HepG2 (cell line): ENCODE measurements around the gene SGCE. TPM values are rescaled to one million over a fixed set of nuclear protein-coding genes. Genes with fewer than 3 reads are reported as not detected.
A peak's percentile ranks its signal among the peaks of the same experiment; 100 is the strongest.

Experiments used
- EHMT2 ChIP-seq: fragments of 200-600 bp; sonication (generic); IDR thresholded peaks from 2 replicates; pipeline ENCODE4 v1.7.0; 2017; ENCODE audit warnings: antibody characterized with exemption, low read depth, low read length, borderline replicate concordance
- HMGA1 ChIP-seq: sonication (generic); formaldehyde crosslinking; conservative IDR thresholded peaks from 2 replicates; pipeline ENCODE4 v1.4.0; 2020; ENCODE audit warnings: missing genetic modification reagents
- KAT8 ChIP-seq: IDR thresholded peaks from 2 replicates; pipeline ENCODE4 v1.6.1; 2016; ENCODE audit warnings: missing genetic modification reagents, missing compliant biosample characterization
- LCORL ChIP-seq, 2 experiments: fragments of 450-650 bp in 1 of 2; sonication (generic) in 1 of 2; formaldehyde crosslinking in 1 of 2; IDR thresholded peaks; 2 replicates each; pipeline versions ENCODE4 v1.5.0 to v1.6.1; 2017 to 2020; ENCODE audit warnings: antibody characterized with exemption in 1 of 2, missing genetic modification reagents in 1 of 2
- PHB2 ChIP-seq: fragments of 450-650 bp; IDR thresholded peaks from 2 replicates; pipeline ENCODE4 v1.6.1; 2018; ENCODE audit not compliant: partially characterized antibody
- REPIN1 ChIP-seq: sonication (generic); formaldehyde crosslinking; IDR thresholded peaks from 2 replicates; pipeline ENCODE4 v1.8.0; 2022; ENCODE audit warnings: missing genetic modification reagents, low read depth, mild to moderate bottlenecking, borderline replicate concordance
- SUZ12 ChIP-seq: fragments of 150-350 bp; IDR thresholded peaks from 2 replicates; pipeline ENCODE4 v1.6.1; 2014; ENCODE audit warnings: low read depth, low read length
- ZNF552 ChIP-seq: sonication (generic); formaldehyde crosslinking; IDR thresholded peaks from 2 replicates; pipeline ENCODE4 v1.9.0; 2022; ENCODE audit warnings: missing genetic modification reagents, mild to moderate bottlenecking, borderline replicate concordance
- ZNF670 ChIP-seq: sonication (generic); formaldehyde crosslinking; IDR thresholded peaks from 2 replicates; pipeline ENCODE4 v1.8.0; 2022; ENCODE audit warnings: mild to moderate bottlenecking, missing genetic modification reagents, borderline replicate concordance
- ZNF713 ChIP-seq: sonication (generic); formaldehyde crosslinking; IDR thresholded peaks from 2 replicates; pipeline ENCODE4 v1.4.0; 2020; ENCODE audit warnings: mild to moderate bottlenecking, missing genetic modification reagents
- ZNF891 ChIP-seq: sonication (generic); formaldehyde crosslinking; IDR thresholded peaks from 2 replicates; pipeline ENCODE4 v1.5.0; 2020; ENCODE audit warnings: mild to moderate bottlenecking, missing genetic modification reagents
- ZSCAN9 ChIP-seq: IDR thresholded peaks from 2 replicates; pipeline ENCODE4 v1.6.1; 2016; ENCODE audit warnings: borderline replicate concordance
- polyA plus RNA-seq, 8 experiments: library from polyadenylated mRNA; depleted of rRNA in 3 of 8; stranded (reverse) in 7 of 8; unstranded in 1 of 8; fragments of >200 nt; fragmentation: Illumina TruSeq in 4 of 8; extraction: Trizol in 4 of 8; gene quantifications; 2 replicates each; pipeline versions ENCODE4 v1.2.1 to v1.2.3, GENCODE V29; 2011 to 2016; ENCODE audit warnings: low read depth in 4 of 8, missing spikeins in 1 of 8, mixed read lengths in 1 of 8; ENCODE audit not compliant: insufficient read depth in 1 of 8
- total RNA-seq, 5 experiments: library from RNA; depleted of rRNA; stranded (reverse); fragments of >200 nt; fragmentation: Illumina TruSeq; extraction: Trizol; gene quantifications; 2 replicates each; pipeline ENCODE4 v1.2.3, GENCODE V29; 2016; ENCODE audit warnings: low read depth in 1 of 5
- TF ChIP-seq, protein P1 (sequence below): sonication (generic); formaldehyde crosslinking; IDR thresholded peaks from 2 replicates; pipeline ENCODE4 v1.4.0; 2020; ENCODE audit warnings: missing genetic modification reagents, low read depth, mild to moderate bottlenecking, borderline replicate concordance
- TF ChIP-seq, protein P2 (sequence below): sonication (generic); formaldehyde crosslinking; IDR thresholded peaks from 2 replicates; pipeline ENCODE4 v1.5.1; 2020; ENCODE audit warnings: mild to moderate bottlenecking, moderate library complexity, missing genetic modification reagents
- TF ChIP-seq, protein P3 (sequence below): sonication (generic); formaldehyde crosslinking; IDR thresholded peaks from 2 replicates; pipeline ENCODE4 v1.5.1; 2020; ENCODE audit warnings: missing genetic modification reagents, mild to moderate bottlenecking, borderline replicate concordance
- TF ChIP-seq, protein P4 (sequence below): sonication (generic); formaldehyde crosslinking; IDR thresholded peaks from 2 replicates; pipeline ENCODE4 v1.8.0; 2022; ENCODE audit warnings: mild to moderate bottlenecking, missing genetic modification reagents
- TF ChIP-seq, protein P5 (sequence below): sonication (generic); formaldehyde crosslinking; conservative IDR thresholded peaks from 2 replicates; pipeline ENCODE4 v1.4.0; 2020; ENCODE audit warnings: mild to moderate bottlenecking, missing genetic modification reagents, moderate library complexity

SGCE gene
- total and polyA plus RNA-seq, 2 of the 13 experiments (the other 11 are each of a cell fraction or from before 2014, with no cell fraction given): 52.3 to 71.1 TPM

DNA sequence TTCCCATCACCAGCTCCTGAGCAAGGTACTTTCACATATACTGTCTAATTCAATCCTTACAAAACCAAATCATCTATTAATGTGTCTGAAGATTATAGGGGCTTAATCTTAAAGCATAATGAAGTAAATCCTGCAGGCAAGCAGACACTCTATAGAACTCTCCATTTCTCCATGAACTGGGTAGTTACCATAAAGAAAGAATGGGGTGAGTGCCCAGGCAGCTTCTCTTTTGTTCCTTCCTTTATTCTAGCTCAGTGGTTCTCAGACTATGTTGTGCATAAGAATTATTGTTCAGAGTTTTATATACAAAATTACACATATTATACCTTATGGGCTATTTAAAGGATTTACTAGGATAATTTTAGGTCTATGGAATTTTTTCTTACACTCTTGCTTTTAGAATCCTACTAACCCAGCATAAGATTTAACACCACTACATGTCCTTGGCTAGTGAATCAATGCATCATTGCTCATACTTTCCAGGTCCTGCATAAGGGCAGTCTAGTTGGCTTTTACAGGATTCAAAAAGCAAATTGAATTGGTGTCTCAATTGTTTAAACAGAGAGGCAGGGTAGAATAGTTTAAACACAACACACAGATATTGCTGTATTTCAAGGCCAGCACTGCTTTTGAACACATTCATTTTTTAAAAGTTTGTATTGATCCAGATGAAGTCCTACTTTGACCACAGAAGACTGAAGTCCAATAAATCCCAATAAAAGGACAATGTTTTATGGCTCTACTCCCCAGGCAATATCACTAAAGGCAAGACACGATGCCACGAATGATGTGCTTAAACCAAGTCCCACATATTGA, 12.9 kb downstream of the SGCE start (continued):
- TF ChIP-seq, protein P1, sequence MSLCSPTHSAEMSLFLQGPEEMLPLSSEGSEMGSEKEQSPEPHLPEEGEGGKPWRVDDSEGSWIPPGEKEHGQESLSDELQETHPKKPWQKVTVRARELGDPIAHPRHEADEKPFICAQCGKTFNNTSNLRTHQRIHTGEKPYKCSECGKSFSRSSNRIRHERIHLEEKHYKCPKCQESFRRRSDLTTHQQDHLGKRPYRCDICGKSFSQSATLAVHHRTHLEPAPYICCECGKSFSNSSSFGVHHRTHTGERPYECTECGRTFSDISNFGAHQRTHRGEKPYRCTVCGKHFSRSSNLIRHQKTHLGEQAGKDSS (CRISPR knock-in tag): no peak
- TF ChIP-seq REPIN1 (CRISPR knock-in tag) (no peak; the same call in 1 of the 2 replicates), ZNF713 (no peak), HMGA1 (CRISPR knock-in tag) (no peak), ZNF891 (no peak), ZNF670 (peak; percentile 47; the same call in 1 of the 2 replicates), LCORL (IDR thresholded peaks at IDR 0.05) (peak; percentile 75), LCORL (CRISPR knock-in tag; IDR thresholded peaks at IDR 0.05) (peak; percentile 58), SUZ12 (no peak), KAT8 (peak; percentile 70), EHMT2 (peak; percentile 89; the same call in 1 of the 2 replicates), PHB2 (no peak), ZSCAN9 (CRISPR knock-in tag) (peak; percentile 27; the same call in 1 of the 2 replicates), ZNF552 (no peak)
- TF ChIP-seq, protein P2, sequence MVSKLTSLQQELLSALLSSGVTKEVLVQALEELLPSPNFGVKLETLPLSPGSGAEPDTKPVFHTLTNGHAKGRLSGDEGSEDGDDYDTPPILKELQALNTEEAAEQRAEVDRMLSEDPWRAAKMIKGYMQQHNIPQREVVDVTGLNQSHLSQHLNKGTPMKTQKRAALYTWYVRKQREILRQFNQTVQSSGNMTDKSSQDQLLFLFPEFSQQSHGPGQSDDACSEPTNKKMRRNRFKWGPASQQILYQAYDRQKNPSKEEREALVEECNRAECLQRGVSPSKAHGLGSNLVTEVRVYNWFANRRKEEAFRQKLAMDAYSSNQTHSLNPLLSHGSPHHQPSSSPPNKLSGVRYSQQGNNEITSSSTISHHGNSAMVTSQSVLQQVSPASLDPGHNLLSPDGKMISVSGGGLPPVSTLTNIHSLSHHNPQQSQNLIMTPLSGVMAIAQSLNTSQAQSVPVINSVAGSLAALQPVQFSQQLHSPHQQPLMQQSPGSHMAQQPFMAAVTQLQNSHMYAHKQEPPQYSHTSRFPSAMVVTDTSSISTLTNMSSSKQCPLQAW (CRISPR knock-in tag): no peak
- TF ChIP-seq, protein P3, sequence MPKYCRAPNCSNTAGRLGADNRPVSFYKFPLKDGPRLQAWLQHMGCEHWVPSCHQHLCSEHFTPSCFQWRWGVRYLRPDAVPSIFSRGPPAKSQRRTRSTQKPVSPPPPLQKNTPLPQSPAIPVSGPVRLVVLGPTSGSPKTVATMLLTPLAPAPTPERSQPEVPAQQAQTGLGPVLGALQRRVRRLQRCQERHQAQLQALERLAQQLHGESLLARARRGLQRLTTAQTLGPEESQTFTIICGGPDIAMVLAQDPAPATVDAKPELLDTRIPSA (CRISPR knock-in tag): no peak
- TF ChIP-seq, protein P4, sequence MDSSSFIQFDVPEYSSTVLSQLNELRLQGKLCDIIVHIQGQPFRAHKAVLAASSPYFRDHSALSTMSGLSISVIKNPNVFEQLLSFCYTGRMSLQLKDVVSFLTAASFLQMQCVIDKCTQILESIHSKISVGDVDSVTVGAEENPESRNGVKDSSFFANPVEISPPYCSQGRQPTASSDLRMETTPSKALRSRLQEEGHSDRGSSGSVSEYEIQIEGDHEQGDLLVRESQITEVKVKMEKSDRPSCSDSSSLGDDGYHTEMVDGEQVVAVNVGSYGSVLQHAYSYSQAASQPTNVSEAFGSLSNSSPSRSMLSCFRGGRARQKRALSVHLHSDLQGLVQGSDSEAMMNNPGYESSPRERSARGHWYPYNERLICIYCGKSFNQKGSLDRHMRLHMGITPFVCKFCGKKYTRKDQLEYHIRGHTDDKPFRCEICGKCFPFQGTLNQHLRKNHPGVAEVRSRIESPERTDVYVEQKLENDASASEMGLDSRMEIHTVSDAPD (CRISPR knock-in tag): no peak
- TF ChIP-seq, protein P5, sequence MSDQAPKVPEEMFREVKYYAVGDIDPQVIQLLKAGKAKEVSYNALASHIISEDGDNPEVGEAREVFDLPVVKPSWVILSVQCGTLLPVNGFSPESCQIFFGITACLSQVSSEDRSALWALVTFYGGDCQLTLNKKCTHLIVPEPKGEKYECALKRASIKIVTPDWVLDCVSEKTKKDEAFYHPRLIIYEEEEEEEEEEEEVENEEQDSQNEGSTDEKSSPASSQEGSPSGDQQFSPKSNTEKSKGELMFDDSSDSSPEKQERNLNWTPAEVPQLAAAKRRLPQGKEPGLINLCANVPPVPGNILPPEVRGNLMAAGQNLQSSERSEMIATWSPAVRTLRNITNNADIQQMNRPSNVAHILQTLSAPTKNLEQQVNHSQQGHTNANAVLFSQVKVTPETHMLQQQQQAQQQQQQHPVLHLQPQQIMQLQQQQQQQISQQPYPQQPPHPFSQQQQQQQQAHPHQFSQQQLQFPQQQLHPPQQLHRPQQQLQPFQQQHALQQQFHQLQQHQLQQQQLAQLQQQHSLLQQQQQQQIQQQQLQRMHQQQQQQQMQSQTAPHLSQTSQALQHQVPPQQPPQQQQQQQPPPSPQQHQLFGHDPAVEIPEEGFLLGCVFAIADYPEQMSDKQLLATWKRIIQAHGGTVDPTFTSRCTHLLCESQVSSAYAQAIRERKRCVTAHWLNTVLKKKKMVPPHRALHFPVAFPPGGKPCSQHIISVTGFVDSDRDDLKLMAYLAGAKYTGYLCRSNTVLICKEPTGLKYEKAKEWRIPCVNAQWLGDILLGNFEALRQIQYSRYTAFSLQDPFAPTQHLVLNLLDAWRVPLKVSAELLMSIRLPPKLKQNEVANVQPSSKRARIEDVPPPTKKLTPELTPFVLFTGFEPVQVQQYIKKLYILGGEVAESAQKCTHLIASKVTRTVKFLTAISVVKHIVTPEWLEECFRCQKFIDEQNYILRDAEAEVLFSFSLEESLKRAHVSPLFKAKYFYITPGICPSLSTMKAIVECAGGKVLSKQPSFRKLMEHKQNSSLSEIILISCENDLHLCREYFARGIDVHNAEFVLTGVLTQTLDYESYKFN (CRISPR knock-in tag): peak; percentile 98
